Astrocyte of the spinal cord (primary cell): ENCODE results near the gene EXOC4.

Source experiments
- DNase-seq: peaks from one replicate; pipeline ENCODE4 v3.0.0; 2011; ENCODE audit warnings: low read depth, low spot score
- H3K4me3 ChIP-seq: 2 replicates; pipeline ENCODE4 v1.5.1; 2011; ENCODE audit warnings: low read depth, mild to moderate bottlenecking, low read length, moderate library complexity
- CTCF ChIP-seq: IDR thresholded peaks from 2 replicates; pipeline ENCODE4 v1.5.1; 2012; ENCODE audit warnings: low read depth, mild to moderate bottlenecking, low read length, inconsistent platforms
- in situ Hi-C: cut with HindIII; loops from 2 replicates; pipeline ENCODE4 v1.10.0; 2017; ENCODE audit warnings: low sequenced_read_pairs

Gene EXOC4

GRCh38 chr7:133502972-133503371 is 250.1 kb downstream of the EXOC4 start:
- H3K4me3 ChIP-seq, result no peak overlapping the region
- in situ Hi-C loops, result no loop called here
- no peak for DNase-seq
- no peak for TF ChIP-seq CTCF

- in situ Hi-C loops, result no loop called here
- TF ChIP-seq CTCF, result no peak
- DNase-seq, result peak; percentile 48
- no peak overlapping the region for H3K4me3 ChIP-seq
Measured at GRCh38 chr7:133504825-133505224, 251.9 kb downstream of the EXOC4 start.

DNA sequence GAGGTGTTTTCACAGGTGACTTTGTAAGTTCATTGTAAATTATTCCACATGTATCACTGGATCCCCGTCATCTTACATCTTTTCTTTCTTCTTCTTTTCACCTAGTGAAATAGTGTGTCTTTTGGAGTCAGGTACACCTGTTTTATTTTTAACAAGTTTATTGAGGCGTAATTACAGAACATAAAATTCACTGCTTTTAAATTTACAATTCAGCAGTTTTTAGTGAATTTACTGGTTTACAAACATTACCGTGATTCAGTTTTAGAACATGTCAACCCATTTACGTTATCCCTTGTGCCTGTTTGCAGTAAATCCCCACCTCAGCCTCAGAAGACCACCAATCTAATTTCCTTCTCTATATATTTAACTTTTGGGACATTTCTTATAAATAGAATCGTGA is 256.9 kb downstream of the EXOC4 start:
- H3K4me3 ChIP-seq, result no peak overlapping the region
- in situ Hi-C loops, result no loop called here
- TF ChIP-seq CTCF, result no peak
- no peak for DNase-seq

GRCh38 chr7:133510326-133511055 is 257.6 kb downstream of the EXOC4 start:
- in situ Hi-C loops, result no loop called here
- no peak overlapping the region for H3K4me3 ChIP-seq
- DNase-seq, result no peak
- TF ChIP-seq CTCF, result no peak

DNA sequence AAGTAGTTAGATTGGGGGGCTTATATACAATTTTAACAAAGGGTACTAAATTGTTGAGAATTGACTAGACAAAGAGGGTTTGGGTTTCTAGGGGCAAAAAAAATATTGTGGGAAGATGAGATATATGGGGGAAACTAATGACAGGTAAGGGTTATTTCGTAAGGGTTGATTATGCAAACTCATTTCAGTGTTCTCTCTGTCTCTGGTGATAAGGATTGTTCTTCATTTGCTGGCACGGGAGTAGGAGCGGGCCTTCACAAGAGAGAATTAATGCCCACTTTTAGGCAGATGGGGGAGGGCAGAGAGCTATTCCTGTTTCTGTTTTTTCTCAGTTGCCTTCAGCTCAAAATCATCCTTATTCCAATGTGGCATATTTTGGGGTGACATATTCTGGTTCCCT is 258.4 kb downstream of the EXOC4 start:
- in situ Hi-C loops, result no loop called here
- no peak for DNase-seq
- TF ChIP-seq CTCF, result no peak

GRCh38 chr7:133511708-133512107 is 258.8 kb downstream of the EXOC4 start:
- in situ Hi-C loops, result no loop called here

More for the DNA sequence above, 258.4 kb downstream of the EXOC4 start:
- no peak overlapping the region for H3K4me3 ChIP-seq

More at GRCh38 chr7:133511708-133512107, 258.8 kb downstream of the EXOC4 start:
- no peak for TF ChIP-seq CTCF
- no peak overlapping the region for H3K4me3 ChIP-seq
- no peak for DNase-seq
